BJ (cell line): ENCODE results near the gene SLC1A3. TPM values are rescaled to one million over a fixed set of nuclear protein-coding genes. Genes with fewer than 3 reads are reported as not detected.

Experiments
- CTCF ChIA-PET: fragments of 350-600 bp; formaldehyde crosslinking; extraction: SDS; loops from one replicate; lab custom pipeline; 2021; ENCODE audit warnings: antibody characterized with exemption, inconsistent platforms; lab: Yijun Ruan, JAX
- POLR2A ChIA-PET: fragments of 300-600 bp; sonication (Branson Sonifier 250); formaldehyde crosslinking; extraction: SDS; loops from one replicate; lab custom pipeline; 2021; ENCODE audit warnings: antibody characterized with exemption; lab: Charles Lee
- DNase-seq: peaks from one replicate; pipeline ENCODE4 v3.0.0-alpha.2; 2011; ENCODE audit warnings: low read depth
- H3K27me3 ChIP-seq: 2 replicates; pipeline ENCODE4 v1.6.0; 2011; ENCODE audit warnings: low read length; ENCODE audit not compliant: control insufficient read depth, insufficient read depth
- H3K36me3 ChIP-seq: 2 replicates; pipeline ENCODE4 v1.5.1; 2011; ENCODE audit warnings: low read length; ENCODE audit not compliant: control insufficient read depth, insufficient read depth
- H3K4me3 ChIP-seq: 2 replicates; pipeline ENCODE4 v1.5.1; 2011; ENCODE audit warnings: low read depth, mild to moderate bottlenecking, control low read depth, low read length
- CTCF ChIP-seq: IDR thresholded peaks from 2 replicates; pipeline ENCODE4 v1.5.1; 2011; ENCODE audit warnings: low read depth, mild to moderate bottlenecking, control low read depth, inconsistent platforms, low read length, moderate library complexity; ENCODE audit not compliant: insufficient read depth
- polyA plus RNA-seq: library from polyadenylated mRNA; depleted of rRNA; stranded (reverse); fragments of >200 nt; gene quantifications from 2 replicates; pipeline ENCODE4 v1.2.3, GENCODE V29; 2011

Gene SLC1A3
- polyA plus RNA-seq, 1 experiment: 0.54 TPM

GRCh38 chr5:36660397-36661049 lies 54.1 kb downstream of the SLC1A3 start:
- H3K36me3 ChIP-seq: no peaks in the 10 kb centered on the region
- CTCF ChIA-PET: no interaction called here
- no peak overlapping the region for H3K4me3 ChIP-seq
- POLR2A ChIA-PET: interaction anchor here (0.7 kb wide), 1 partner anchor 19 kb away, joined by 3 read pairs; no protein-coding TSS in a partner anchor
- H3K27me3 ChIP-seq: no peaks in the 10 kb centered on the region
- no peak for TF ChIP-seq CTCF
- DNase-seq: no peak

GRCh38 chr5:36661456-36662220 lies 55.2 kb downstream of the SLC1A3 start:
- ChIA-PET CTCF (no interaction called here), POLR2A (no interaction called here)
- Histone ChIP-seq H3K27me3 (no peaks in the 10 kb centered on the region), H3K36me3 (no peaks in the 10 kb centered on the region), H3K4me3 (no peak overlapping the region)
- TF ChIP-seq CTCF: no peak
- no peak for DNase-seq

- no peak for DNase-seq
- POLR2A ChIA-PET: no interaction called here
- no peaks in the 10 kb centered on the region for H3K27me3 ChIP-seq
- H3K36me3 ChIP-seq: no peaks in the 10 kb centered on the region
- TF ChIP-seq CTCF: no peak
- H3K4me3 ChIP-seq: no peak overlapping the region
- CTCF ChIA-PET: no interaction called here
These were observed 56.0 kb downstream of the SLC1A3 start for GRCh38 chr5:36662291-36662851.

- DNase-seq: no peak
- CTCF ChIA-PET: interaction anchor here (0.6 to 1.3 kb wide), 4 partner anchors 9 to 245 kb away, joined by 3 to 5 read pairs (median 4); no protein-coding TSS in a partner anchor
These were observed 58.4 kb downstream of the SLC1A3 start for GRCh38 chr5:36664766-36665165.

More at GRCh38 chr5:36664766-36665165, 58.4 kb downstream of the SLC1A3 start:
- H3K4me3 ChIP-seq: no peak overlapping the region
- no peak for TF ChIP-seq CTCF
- H3K36me3 ChIP-seq: no peaks in the 10 kb centered on the region
- no peaks in the 10 kb centered on the region for H3K27me3 ChIP-seq
- POLR2A ChIA-PET: no interaction called here
